Endodermal cell (in vitro differentiated cells): Measurements from ENCODE around the gene OTUD4. TPM values are rescaled to one million over a fixed set of nuclear protein-coding genes. Genes with fewer than 3 reads are reported as not detected.
A peak's percentile ranks its signal among the peaks of the same experiment; 100 is the strongest.

Experiments used
- DNase-seq: peaks from one replicate; pipeline ENCODE4 v3.0.0-alpha.2; 2017
- H3K27ac ChIP-seq: 2 replicates; pipeline ENCODE4 v1.5.1; 2013; ENCODE audit warnings: mild to moderate bottlenecking, low read depth, low read length, moderate library complexity
- H3K27me3 ChIP-seq: 2 replicates; pipeline ENCODE4 v1.6.1; 2013; ENCODE audit warnings: mild to moderate bottlenecking, low read length, moderate library complexity; ENCODE audit not compliant: insufficient read depth, control insufficient read depth, poor library complexity, severe bottlenecking
- H3K36me3 ChIP-seq: 2 replicates; pipeline ENCODE4 v1.7.0; 2013; ENCODE audit warnings: mild to moderate bottlenecking, low read length, moderate library complexity; ENCODE audit not compliant: control insufficient read depth, insufficient read depth
- H3K4me1 ChIP-seq: one replicate; pipeline ENCODE4 v1.7.0; 2013; ENCODE audit warnings: low read length; ENCODE audit not compliant: control insufficient read depth, insufficient read depth
- H3K4me3 ChIP-seq: 2 replicates; pipeline ENCODE4 v1.5.1; 2013; ENCODE audit warnings: mild to moderate bottlenecking, low read length, moderate library complexity
- H3K9ac ChIP-seq: 2 replicates; pipeline ENCODE4 v1.6.1; 2013; ENCODE audit warnings: mild to moderate bottlenecking, low read length, moderate library complexity; ENCODE audit not compliant: poor library complexity, severe bottlenecking; ENCODE audit errors: extremely low read depth
- H3K9me3 ChIP-seq: 2 replicates; pipeline ENCODE4 v1.6.1; 2013; ENCODE audit warnings: mild to moderate bottlenecking, low read length, moderate library complexity; ENCODE audit not compliant: control insufficient read depth
- H3K27ac Mint-ChIP-seq: 2 replicates; pipeline ENCODE4 v1.8.0; 2020; ENCODE audit warnings: mixed read lengths
- H3K27me3 Mint-ChIP-seq: 2 replicates; pipeline ENCODE4 v1.8.0; 2021; ENCODE audit warnings: mild to moderate bottlenecking, mixed read lengths; ENCODE audit not compliant: insufficient read depth
- H3K36me3 Mint-ChIP-seq: 2 replicates; pipeline ENCODE4 v1.8.0; 2020; ENCODE audit warnings: low read depth, mixed read lengths
- H3K4me1 Mint-ChIP-seq: 2 replicates; pipeline ENCODE4 v1.8.0; 2020; ENCODE audit warnings: mixed read lengths
- H3K4me3 Mint-ChIP-seq: 2 replicates; pipeline ENCODE4 v1.8.0; 2020; ENCODE audit warnings: mild to moderate bottlenecking, moderate library complexity, mixed read lengths
- H3K9me3 Mint-ChIP-seq: 2 replicates; pipeline ENCODE4 v1.8.0; 2020; ENCODE audit warnings: mild to moderate bottlenecking, mixed read lengths
- CTCF ChIP-seq: fragments of 200-600 bp; sonication (generic); conservative IDR thresholded peaks from 2 replicates; pipeline ENCODE4 v1.5.0; 2021; ENCODE audit warnings: antibody characterized with exemption, mild to moderate bottlenecking
- WGBS, 2 experiments: methylation state at CpG; one replicate each; pipeline versions ENCODE4 v1.1.5 to v1.1.7; 2013; ENCODE audit warnings: missing lambda C conversion rate in 2 of 2, mixed read lengths in 1 of 2; ENCODE audit not compliant: insufficient coverage in 1 of 2, insufficient read length in 1 of 2; 5-methylcytosine and 5-hydroxymethylcytosine counted together
- total RNA-seq, 2 donors: library from RNA; stranded (reverse); fragmentation: NEBNext Ultra II Directional in 1 of 2; extraction: Animal tissue kit (Norgen Biotek cat#: 25700) in 1 of 2; gene quantifications; 2 replicates in 1 of 2; 3 replicates in 1 of 2; pipeline ENCODE4 v1.2.1, GENCODE V29; 2021

The OTUD4 gene
- total RNA-seq, 2 donors from 2014 or later, result 49.6 to 55.5 TPM

GRCh38 chr4:145097331-145097820 lies 83.0 kb downstream of the OTUD4 start:
- H3K27me3 ChIP-seq, result no peaks in the 10 kb centered on the region
- peaks cover 9% of the 10 kb centered on the region for H3K9me3 Mint-ChIP-seq
- peak overlapping the region; percentile 97 for H3K4me3 Mint-ChIP-seq
- H3K4me1 Mint-ChIP-seq, result peaks cover 13% of the 10 kb centered on the region
- H3K36me3 Mint-ChIP-seq, result peaks cover 31% of the 10 kb centered on the region
- TF ChIP-seq CTCF, result no peak
- peak overlapping the region; percentile 97 for H3K4me3 ChIP-seq
- H3K27me3 Mint-ChIP-seq, result no peaks in the 10 kb centered on the region
- DNase-seq, result no peak
- H3K27ac ChIP-seq, result peak overlapping the region; percentile 89
- H3K4me1 ChIP-seq, result peaks cover 7% of the 10 kb centered on the region
- peak overlapping the region; percentile 99 for H3K27ac Mint-ChIP-seq
- WGBS, 2 experiments, result 29 to 31% methylated on average over 7 to 10 of the region's 10 CpGs
- H3K36me3 ChIP-seq, result peaks cover 30% of the 10 kb centered on the region
- H3K9ac ChIP-seq, result peak overlapping the region; percentile 88
- peaks cover 21% of the 10 kb centered on the region for H3K9me3 ChIP-seq

GRCh38 chr4:145093638-145094037 lies 86.8 kb downstream of the OTUD4 start:
- Mint-ChIP-seq H3K4me3 (no peak overlapping the region), H3K4me1 (peaks cover 5% of the 10 kb centered on the region), H3K27me3 (no peaks in the 10 kb centered on the region), H3K9me3 (peaks cover 9% of the 10 kb centered on the region), H3K27ac (no peak overlapping the region), H3K36me3 (peaks cover 48% of the 10 kb centered on the region)
- no peak overlapping the region for H3K9ac ChIP-seq
- peak overlapping the region; percentile 23 for H3K4me3 ChIP-seq
- DNase-seq, result no peak
- H3K27me3 ChIP-seq, result no peaks in the 10 kb centered on the region
- 94% methylated on average over 2 of the region's 2 CpGs; no CpG with 5 or more reads in 1 of the 2 experiments for WGBS, 2 experiments
- H3K4me1 ChIP-seq, result no peaks in the 10 kb centered on the region
- H3K36me3 ChIP-seq, result peaks cover 59% of the 10 kb centered on the region
- no peak for TF ChIP-seq CTCF
- no peak overlapping the region for H3K27ac ChIP-seq
- H3K9me3 ChIP-seq, result peaks cover 21% of the 10 kb centered on the region

- H3K9ac ChIP-seq, result no peak overlapping the region
- H3K4me3 ChIP-seq, result no peak overlapping the region
- no peak overlapping the region for H3K4me3 Mint-ChIP-seq
- no peaks in the 10 kb centered on the region for H3K4me1 ChIP-seq
- peaks cover 9% of the 10 kb centered on the region for H3K9me3 Mint-ChIP-seq
- 83 to 90% methylated on average over 1 of the region's 1 CpG for WGBS, 2 experiments
- peaks cover 21% of the 10 kb centered on the region for H3K9me3 ChIP-seq
- peaks cover 72% of the 10 kb centered on the region for H3K36me3 ChIP-seq
- DNase-seq, result no peak
- TF ChIP-seq CTCF, result no peak
- no peak overlapping the region for H3K27ac ChIP-seq
- peaks cover 72% of the 10 kb centered on the region for H3K36me3 Mint-ChIP-seq
- H3K4me1 Mint-ChIP-seq, result no peaks in the 10 kb centered on the region
- no peaks in the 10 kb centered on the region for H3K27me3 ChIP-seq
- no peak overlapping the region for H3K27ac Mint-ChIP-seq
- no peaks in the 10 kb centered on the region for H3K27me3 Mint-ChIP-seq
Observed at GRCh38 chr4:145090380-145090779, 90.0 kb downstream of the OTUD4 start.
